GM21529 (cell line): ENCODE results near the gene DDX41.
A peak's percentile ranks its signal among the peaks of the same experiment; 100 is the strongest.
"Not testable (repeated sequence)": the region's sequence is repeated elsewhere in the genome, so short reads cannot be mapped to it uniquely, and the experiment has no call there.

Source experiments
- ATAC-seq: cut with Tn5 transposase; IDR thresholded peaks from one replicate; pipeline ENCODE4 v1.9.1; 2021; ENCODE audit not compliant: unreplicated experiment

The DDX41 gene

DNA sequence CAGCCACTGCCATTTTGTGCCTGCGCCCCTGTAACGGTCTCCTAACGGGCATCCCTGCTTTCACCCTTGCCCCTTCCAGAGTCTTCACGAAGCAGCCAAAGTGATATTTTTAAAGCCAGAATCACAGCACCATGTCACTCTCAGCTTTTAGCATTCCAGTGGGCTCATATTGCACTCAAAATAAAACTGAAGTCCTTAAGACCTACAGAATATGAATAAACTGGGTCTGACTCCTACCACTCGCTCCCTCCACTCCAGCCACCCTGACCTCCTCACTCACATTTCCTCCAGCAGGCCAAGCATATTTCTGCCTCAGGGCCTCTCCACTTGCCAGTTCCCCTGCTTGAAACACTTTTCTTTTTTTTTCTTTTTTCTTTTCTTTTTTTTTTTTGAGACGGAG lies 16.9 kb downstream of the DDX41 start:
- ATAC-seq, result no peak

DNA sequence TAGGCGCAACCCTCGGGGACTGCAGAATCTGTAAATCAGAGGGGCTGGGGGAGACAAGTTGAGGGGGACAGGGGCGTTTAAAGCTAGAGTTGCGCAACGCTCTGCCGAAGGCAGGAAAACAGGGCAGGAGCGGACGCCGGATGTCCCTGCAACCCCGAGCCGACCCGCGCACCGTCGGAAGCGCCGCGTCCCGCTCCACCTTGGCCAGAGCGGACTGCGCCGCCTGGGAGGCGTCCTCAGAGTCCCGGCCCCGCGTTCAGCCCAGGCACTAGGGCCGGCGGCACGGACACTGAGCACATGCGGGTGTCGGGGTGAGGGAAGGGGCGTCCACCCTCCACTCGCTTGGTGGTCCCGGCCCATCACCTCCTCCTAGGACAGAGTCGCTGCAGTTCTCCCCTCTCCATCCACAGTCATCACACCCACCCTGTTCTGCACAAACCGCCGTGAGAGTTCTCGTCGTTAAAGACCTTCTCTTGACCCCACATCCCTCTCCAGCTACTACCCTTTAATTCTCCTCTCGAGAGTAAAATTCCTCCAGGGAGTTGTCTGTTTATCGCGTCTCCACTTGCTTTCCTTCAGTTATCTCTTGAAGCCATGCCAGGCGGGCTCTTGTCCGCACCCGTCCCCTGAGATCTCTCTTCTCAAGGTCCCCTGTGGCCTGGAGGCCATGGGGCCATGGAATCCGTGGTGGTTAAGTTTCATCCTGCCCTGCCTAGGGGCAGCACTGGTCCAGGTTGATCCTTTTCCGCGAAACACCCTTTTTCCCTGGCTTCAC lies 18.6 kb downstream of the DDX41 start:
- peak; percentile 10 for ATAC-seq

DNA sequence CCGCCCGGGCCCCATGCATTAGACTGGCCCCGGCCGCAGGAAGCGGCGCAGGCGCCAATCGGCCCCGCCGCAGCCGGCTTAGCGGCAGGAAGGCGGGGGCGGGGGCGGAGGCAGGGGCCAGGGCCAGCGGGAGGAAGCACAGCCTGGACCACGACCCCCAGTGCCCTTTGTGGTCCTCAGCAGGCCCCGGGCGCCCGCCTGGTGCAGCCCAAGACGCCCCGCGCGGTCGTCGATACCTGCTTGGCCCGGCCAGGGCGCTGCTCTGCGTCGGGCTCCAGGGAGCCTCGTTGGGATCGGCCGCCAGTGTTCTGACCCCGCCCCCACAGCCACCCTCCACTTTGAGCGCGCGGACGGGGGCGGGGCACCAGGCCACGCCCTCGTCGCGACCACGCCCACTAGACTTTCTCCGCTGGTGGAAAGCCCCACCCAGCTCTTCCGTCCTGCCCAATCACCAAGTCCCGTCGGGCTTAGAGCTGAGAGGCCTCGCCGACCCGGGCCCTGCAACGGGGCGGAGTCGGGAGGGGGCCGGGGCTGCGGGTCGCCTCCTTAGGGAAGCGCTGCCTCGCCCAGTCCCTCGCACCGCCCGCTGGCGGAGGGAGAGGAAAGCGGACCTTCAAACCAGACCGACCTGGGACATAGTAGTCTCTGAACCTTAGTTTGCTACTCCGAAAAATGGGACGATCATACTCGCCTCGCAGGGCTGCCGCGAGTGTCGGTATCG lies 19.3 kb downstream of the DDX41 start, which contains the start of gene PDLIM7:
TSS of gene PDLIM7 (minus strand) at position 313 of the 721 bp plus-strand sequence. CDS start 1,092 bp downstream, outside the sequence.
- peak; percentile 73 for ATAC-seq

DNA sequence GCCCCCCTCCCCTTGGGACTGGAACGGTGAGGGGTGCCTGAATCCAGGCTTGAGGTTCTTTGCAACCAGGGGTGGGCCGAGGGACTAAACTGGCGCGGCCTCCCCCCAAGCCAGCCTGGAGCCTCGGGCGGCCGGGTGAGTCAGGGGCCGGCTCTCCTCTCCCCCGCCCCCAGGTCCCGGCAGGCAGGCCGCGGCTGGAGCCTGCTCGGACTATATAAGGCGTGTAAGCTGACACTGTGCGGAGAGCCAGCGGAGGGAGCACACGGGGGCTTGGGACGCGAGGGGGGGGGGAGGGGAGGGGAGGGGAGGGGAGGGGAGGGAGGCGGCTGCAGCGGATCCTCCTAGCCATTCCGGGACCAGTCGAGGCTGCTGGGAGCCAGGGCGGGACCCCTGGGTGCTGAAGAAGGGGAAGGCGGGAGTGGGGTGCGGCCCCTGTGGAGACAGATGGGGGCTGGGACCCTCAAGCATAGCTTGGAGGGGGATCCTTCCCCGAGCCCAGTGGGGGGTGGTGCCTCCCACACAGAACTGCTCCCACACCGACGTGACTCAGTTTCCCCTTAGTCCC lies 20.0 kb downstream of the DDX41 start:
- no peak for ATAC-seq

DNA sequence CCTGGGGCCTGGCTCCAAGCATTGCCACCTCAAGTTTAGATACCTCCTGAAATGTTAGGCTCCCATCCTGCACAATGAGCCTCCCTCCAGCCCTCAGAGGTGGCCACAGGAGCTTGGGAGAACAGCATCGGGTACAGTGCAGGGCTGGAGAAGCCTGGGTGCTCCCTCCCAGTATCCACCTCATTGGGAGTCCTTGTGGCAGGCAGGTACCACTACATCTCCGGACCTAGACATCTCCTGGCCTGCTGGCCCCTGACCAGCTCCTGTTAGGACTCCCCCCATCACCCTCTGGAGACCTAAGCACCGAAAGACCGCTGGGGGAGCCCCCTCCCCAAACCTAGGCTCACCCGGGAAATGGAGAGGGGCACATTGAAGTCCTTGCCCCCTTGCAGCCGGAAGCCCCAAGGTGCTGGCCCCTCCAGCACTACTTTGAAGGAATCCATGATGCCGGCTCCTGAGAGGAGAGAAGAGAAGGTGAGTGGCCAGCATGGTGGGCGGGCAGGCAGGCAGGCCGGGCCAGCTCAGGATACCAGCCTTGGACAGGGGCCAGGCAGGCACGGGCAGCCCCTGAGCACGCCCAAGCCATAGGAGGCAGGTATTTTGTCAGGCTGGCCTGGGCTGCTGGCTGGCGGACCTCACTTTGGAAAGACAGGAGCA lies 20.6 kb downstream of the DDX41 start:
- no peak for ATAC-seq

DNA sequence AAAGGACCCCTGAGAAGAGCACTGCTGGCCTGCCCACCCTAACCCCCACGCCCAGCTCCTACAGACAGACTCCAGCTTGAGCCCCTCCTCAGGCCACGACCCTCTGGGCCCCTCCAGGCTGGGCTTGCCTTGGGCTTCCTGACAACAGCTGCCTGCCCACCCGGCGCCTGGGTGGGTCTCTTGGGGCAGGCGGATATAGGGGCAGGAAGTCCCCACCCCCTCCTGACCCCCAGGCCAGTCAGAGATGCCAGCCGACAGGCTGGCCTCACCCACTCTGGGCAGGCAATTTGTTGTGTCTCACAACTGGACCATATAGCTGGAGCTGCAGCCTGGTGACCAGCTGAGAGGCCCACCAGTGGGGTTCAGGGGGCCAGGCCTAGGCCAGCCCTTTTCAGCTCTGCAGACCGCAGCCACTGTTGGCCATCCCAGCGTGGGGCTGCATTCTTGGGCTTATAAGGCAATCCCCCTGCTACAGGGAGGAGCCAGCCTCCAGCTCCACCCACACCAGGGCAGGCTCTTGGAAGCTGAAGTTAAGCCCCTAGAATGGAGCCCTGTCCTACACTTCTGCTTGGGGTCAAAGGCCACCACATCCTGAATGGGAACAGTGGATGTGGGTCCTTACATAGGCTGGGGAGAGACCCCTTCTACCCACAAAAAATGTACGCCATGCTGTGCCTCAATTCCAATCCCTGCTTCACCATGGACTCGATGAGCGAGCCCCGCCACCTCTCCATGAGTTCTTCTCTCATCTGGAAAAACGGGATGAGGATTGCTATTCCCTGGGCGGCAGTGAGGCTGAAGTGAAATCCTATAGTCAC lies 21.3 kb downstream of the DDX41 start:
- no peak for ATAC-seq

DNA sequence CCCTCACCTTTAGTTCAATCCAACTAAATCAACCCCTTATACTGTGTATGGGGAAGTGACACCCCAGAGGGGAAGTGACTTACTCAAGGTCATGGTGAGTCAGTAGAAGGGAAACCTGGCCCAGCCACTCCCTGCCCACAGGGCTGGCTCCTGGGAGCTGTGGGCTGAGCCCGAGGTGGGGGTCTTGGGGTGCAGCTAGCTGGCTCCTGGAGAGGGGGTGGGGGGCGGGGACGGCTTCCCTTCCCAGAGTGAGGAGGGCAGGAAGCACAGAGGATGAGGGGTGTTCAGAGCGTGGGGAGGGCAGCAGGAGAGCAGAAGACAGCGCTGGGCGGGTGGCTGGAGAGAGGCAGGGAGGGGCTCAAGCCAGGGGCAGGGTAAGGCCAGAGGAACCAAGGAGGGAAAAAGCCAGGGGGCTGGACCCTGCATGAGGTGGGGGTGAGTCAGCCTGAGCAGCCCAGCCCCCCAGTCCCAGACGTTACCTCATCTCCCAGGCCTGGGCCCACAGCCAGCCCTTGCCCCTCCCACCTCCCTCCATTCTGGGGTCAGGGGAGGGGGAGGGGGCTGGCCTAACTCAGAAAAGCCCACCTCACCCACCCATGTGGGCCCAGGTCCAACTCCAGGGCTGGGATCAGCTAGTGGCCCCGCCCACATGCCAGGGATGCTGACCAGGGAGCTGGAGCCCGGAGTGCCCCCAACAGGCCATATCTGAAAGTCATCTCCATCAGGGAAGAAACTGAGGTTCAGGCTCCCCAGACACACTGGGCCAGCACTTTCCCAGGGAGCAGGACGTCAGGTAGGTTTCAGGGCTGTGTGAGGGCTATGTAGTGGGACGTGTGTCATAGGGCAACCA lies 22.2 kb downstream of the DDX41 start:
- ATAC-seq, result no peak

DNA sequence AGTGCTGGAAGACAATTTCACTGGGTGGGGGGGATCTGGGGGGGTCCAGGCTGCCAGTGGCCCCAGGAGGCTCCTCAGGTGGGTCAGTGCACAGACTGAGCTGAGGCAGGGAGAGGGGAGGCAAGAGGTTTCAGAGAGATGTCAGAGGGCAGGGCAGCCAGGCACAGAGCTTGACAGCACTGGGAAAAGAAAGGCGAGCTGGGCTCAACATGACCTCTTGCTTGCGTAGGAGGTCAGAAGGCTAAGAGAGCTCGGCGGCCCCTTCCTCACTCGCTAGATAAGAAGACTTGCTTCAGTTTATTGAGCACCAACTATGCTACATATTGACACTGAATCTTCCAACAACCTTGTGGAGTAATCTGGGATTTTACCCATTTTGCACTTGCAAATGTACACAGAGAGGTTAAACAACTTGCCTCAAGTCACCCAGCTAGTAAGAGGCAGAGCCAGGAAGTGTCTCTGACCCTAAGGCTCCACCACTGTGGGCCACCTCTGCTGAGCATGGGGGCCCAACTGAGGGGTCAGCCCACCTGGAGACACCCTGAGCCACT lies 22.9 kb downstream of the DDX41 start:
- no peak for ATAC-seq

DNA sequence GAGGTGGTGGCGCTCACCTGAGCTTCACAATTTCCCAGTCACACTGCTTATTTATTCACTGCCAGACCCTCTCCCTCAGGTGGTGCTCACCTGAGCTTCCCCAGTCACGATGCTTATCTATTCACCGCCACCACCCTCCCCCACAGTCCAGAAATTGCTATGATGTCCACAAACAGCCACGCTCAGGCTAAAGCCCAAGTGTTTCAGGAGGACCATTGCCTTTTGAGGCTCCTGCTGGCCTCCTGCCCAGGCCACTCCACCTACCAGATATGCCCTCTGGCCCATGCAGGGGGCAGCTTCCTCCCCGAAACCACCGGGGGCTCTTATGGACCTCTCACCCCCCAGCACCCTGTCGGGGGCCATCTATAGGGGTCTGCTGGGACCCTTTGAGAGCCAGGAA lies 23.9 kb downstream of the DDX41 start:
- ATAC-seq, result no peak

DNA sequence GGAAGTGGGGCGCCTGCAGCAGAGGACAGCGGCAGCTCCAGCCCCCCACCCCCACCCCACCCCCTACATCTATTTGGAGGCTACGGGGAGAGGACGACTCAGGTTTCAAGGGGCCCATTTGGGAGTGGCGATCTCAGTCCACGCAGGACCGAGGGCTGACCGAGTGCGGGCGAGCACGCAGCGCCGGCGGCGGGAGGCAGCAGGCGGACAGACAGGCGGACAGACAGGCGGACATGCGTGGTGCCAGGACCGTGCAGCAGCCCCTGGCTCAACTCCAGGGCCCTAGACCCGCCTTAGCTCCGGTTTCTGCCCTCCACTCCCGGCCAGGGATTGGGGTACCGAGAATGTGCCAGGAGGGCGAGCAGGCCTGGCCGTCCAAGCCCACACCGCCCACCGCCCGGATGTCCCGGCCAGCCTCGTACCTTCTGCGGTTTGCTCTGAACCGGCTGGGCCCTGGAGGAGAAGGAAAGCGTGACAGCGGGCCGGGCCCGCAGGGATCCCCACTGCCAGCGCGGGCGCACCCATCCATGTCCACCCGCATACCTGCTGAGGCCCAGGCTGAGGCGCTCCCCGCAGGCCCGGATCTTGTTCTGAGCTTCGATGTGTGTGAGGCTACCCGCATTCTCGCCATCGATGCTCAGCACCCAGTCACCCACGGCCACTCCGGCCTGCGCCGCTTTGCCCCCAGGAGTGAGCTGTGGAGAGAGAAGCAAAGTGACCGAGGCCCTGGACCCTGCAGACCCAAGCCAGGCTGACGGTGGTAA lies 24.6 kb downstream of the DDX41 start:
- ATAC-seq, result no peak

DNA sequence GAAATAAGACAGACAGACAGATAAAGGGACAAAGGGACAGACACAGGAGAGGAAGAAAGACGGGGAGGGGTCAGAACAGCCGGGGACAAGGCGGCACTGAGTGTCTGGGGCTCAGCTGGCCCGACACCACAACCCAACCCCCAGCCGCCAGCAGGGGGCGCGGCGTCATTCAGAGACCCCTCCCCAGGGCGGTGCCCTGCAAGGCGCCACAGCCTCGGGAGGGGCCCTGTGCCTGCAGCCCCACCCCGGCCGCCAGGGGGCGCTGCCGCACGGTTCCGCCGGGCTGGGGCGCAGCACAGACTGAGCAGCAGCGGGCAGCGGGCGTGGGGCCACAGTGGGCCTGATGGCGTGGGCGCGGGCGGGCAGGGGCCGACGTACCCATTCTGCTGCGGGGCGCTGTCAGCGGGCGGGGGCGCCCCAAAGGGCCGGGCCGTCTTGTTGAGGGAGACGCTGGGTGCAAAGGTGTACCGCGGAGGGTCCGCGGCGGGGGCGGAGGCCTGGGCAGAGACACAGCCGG lies 25.3 kb downstream of the DDX41 start:
- no peak for ATAC-seq

DNA sequence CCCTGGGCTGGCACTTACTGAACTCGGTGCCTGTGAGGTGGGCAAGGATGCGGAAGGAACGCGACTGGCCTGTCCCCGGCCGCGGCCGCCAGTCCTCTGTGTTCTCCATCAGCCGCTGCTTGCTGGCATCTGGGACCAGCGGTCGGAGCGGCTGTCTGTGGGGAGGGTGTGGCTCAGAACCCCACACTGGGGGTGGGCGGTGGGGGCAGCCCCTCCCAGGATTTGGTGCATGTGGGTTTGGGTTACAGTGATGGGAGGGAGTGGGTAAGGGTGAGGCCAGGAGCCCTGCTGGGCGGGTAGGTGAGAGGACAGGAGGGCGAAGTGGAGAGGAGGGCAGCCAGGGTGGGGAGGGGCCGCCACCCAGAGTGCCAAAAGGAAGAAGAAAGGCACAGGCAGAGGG lies 25.8 kb downstream of the DDX41 start:
- ATAC-seq, result no peak

DNA sequence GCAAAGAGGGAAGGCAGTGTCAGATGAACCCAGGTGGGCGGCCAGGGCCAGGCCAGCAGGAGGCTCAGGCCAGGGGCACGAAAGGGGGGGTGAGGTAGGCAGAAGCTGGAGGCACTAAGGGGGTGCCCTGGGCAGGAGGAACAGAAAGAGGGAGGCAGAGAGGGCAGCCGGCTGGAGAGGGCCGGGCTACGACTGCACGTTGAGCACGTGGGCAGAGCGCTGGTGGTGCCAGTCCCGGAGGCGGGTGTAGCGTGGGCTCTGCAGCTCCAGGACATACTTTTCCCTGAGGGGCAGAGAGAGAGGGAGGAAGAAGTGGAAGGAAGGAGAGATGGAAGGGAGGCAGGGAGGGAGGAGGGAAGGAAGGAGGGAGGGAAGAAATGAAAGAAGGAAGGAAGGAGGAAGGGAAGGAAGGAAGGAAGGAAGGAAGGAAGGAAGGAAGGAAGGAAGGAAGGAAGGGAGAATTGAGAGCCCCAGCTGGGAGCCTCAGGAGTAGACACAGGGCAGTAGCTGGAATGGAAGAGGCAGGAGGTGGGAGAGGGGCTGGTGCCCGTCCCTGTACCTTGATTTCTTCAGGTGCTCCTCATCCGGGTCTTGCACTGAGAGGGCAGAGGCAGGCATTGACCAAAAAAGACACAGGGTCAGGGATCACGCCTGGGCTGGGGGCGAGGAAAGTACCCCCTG lies 26.3 kb downstream of the DDX41 start:
- ATAC-seq, result no peak

DNA sequence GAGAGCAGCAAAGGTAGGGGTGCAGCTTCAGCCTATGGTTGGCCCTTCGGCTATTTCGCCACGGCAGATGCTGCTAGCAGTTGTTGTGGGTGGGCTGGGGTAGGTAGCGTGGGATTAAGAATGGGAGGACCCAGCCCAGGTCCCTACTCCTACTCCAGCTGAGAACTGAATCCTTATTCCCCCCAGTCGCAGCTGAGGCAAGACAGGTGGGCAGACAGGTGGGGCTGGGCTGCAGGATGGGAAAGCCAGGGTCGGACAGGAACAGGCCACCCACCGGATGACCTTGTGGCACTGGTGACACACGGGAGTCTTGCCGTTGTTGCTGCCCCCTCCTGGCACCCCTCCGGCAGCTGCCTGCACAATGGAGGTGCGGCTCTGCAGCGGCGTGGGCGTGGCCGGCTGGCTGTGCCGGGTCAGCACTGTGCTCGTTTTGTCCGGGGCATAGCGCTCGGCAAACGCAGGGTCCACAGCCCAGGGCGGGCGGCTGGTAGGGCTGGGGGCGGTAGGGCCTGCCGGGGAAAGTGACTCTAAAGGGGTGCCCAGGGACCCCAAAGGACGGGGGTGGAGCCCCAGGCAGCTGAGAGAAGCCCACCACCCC lies 27.5 kb downstream of the DDX41 start:
- no peak for ATAC-seq

DNA sequence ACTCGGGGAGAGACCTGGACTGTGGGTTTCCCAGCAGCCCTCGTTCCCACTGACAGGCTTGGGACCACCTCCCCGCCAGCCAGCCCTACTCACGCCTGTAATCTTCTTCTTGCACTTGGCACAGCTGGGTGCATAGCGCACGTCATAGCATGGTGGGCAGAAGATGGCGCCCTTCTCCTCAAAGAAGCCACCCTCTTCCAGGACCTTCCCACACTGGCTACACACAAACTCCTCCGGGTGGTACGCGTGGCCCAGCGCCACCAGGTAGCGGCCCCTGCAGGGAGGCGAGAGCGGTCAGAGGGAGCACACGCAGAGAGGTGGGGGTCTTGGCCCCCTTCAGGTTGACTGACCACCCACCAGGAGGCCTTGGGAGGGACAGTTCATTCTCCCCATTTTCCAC lies 28.8 kb downstream of the DDX41 start:
- no peak for ATAC-seq

DNA sequence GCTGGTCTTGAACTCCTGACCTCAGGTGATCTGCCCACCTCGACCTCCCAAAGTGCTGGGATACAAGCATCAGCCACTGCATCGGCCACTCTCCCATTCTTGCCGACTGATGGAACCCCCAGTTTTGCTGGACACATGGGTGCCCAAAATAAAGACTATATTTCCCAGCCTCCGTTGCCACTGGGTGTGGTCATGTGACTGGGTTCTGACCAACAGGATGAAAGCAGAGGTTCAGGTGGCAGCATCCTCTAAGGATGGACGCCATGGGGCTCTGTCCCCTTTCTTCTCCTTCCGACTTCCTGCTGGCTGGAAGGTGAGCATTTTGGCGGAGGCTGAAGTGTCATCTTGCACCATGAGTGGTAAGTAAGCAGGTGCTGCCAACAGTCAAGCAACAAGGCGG lies 29.6 kb downstream of the DDX41 start:
- no peak for ATAC-seq

DNA sequence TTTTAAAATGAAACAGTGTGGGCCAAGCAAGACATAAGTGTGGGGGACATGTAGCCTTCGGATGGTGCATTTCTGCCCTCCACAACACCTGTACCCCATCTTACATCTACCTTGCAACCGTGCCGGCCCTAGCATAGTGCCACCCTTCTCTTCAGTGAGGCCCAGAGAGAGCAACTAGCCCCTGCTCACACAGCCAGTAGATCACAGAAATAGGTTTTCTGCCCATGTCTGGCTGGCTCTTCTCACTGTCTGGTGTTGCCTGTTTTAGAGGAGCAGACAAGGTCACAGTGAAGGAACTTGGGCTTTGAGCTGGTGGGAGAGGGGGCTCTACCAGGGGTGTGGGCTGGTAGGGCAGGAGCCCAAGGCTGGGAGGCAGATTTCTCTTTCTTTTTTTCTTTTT lies 30.5 kb downstream of the DDX41 start:
- no peak for ATAC-seq

DNA sequence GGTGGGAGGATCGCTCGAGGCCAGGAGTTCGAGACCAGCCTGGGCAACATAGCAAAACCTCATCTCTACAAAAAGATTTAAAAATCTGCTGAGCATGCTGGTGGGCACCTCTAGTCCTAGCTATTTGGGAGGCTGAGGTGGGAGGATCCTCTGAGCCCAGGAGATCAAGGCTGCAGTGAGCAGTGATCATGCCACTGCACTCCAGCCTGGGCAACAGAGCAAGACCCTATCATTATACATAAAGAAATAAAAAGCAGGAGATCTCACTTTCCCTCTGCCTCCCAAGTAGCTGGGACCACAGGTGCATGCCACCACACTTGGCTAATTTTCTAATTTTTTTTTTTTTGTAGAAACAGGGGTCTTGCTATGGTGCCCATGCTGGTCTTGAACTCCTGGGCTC lies 31.0 kb downstream of the DDX41 start:
- ATAC-seq, result not testable (repeated sequence)
